ENCODE data around the gene SULT1B1. TPM values are rescaled to one million over a fixed set of nuclear protein-coding genes. Genes with fewer than 3 reads are reported as not detected.

SULT1B1 gene
- total RNA-seq, 1 experiment from 2014 or later = not detected

- no peaks in the 10 kb centered on the region for H3K79me1 ChIP-seq (ENCODE audit: insufficient read depth, low read depth, low read length, poor library complexity, severe bottlenecking)
- H3K4me1 ChIP-seq (ENCODE audit: insufficient read depth, low read length) = no peaks in the 10 kb centered on the region
- no peak overlapping the region for H2AK5ac ChIP-seq (ENCODE audit: insufficient read length, low read length)
- no peak overlapping the region for H3K4ac ChIP-seq (ENCODE audit: low read depth, low read length)
- H3T11ph ChIP-seq (ENCODE audit: low read length) = no peak overlapping the region
- no peak overlapping the region for H4K5ac ChIP-seq (ENCODE audit: insufficient read length, low read depth, low read length)
- H3K27me3 Mint-ChIP-seq (ENCODE audit: low read depth) = no peaks in the 10 kb centered on the region
- H3K27ac ChIP-seq (ENCODE audit: insufficient read length, low read depth, low read length) = no peak overlapping the region
- DNase-seq = no peak
- TF ChIP-seq CTCF (conservative IDR thresholded peaks at IDR 0.05) = no peak
- H3K4me3 Mint-ChIP-seq = no peak overlapping the region
- H3K4me2 ChIP-seq (ENCODE audit: insufficient read depth, insufficient read length, low read length) = no peak overlapping the region
- H3K9ac ChIP-seq (ENCODE audit: extremely low read depth, insufficient read length, low read length) = no peak overlapping the region
- no peaks in the 10 kb centered on the region for H3K4me1 Mint-ChIP-seq
- no peaks in the 10 kb centered on the region for H3K23me2 ChIP-seq (ENCODE audit: insufficient read length, low read depth, low read length, poor library complexity, severe bottlenecking)
- no peak overlapping the region for H2BK15ac ChIP-seq (ENCODE audit: low read depth, low read length)
- no peaks in the 10 kb centered on the region for H4K20me1 ChIP-seq (ENCODE audit: control insufficient read depth, insufficient read depth, insufficient read length)
- no peaks in the 10 kb centered on the region for H3K27me3 ChIP-seq (ENCODE audit: insufficient read depth, low read length)
- H3K79me2 ChIP-seq (ENCODE audit: insufficient read depth, low read length) = no peaks in the 10 kb centered on the region
- no peak overlapping the region for H2BK120ac ChIP-seq (ENCODE audit: low read depth, low read length, poor library complexity, severe bottlenecking)
- no CpG with 5 or more reads among the region's 4 CpGs for WGBS (ENCODE audit: extremely low coverage, insufficient read length, low lambda C conversion rate)
- no peak overlapping the region for H2BK12ac ChIP-seq (ENCODE audit: insufficient read length, low read depth, low read length)
- no peak overlapping the region for H3K56ac ChIP-seq (ENCODE audit: insufficient read length, low read depth, low read length)
- H2BK20ac ChIP-seq (ENCODE audit: low read depth, low read length, poor library complexity, severe bottlenecking) = no peak overlapping the region
- no peaks in the 10 kb centered on the region for H3K36me3 Mint-ChIP-seq (ENCODE audit: insufficient read depth in 1 of 3, low read depth in 3 of 3)
- peaks cover under 1 to 3% of the 10 kb centered on the region in 2 experiments for H3K9me3 Mint-ChIP-seq
- no peak overlapping the region for H2AFZ ChIP-seq (ENCODE audit: low read length)
- no peak overlapping the region for H3K18ac ChIP-seq (ENCODE audit: insufficient read length, low read depth, low read length)
- no peak overlapping the region for H3K23ac ChIP-seq (ENCODE audit: insufficient read length, low read depth, low read length)
- no peak overlapping the region for H3K14ac ChIP-seq (ENCODE audit: insufficient read depth, low read length)
- no peak overlapping the region for H2BK5ac ChIP-seq (ENCODE audit: insufficient read length, low read length)
- H3K27ac Mint-ChIP-seq = no peak overlapping the region
- no peak overlapping the region for H4K91ac ChIP-seq (ENCODE audit: insufficient read length, low read depth, low read length)
- no peak overlapping the region for H4K8ac ChIP-seq (replicated peaks; ENCODE audit: insufficient read length, low read depth, low read length)
- no peaks in the 10 kb centered on the region for H3K9me3 ChIP-seq (ENCODE audit: control insufficient read depth, low read depth, low read length)
Measured at GRCh38 chr4:69701696-69702095, 58.7 kb downstream of the SULT1B1 start.

All from H9 (cell line).